GM23338 (cell line): Measurements from ENCODE around the gene ZC3H7A. TPM values are rescaled to one million over a fixed set of nuclear protein-coding genes. Genes with fewer than 3 reads are reported as not detected.

Experiments
- ATAC-seq: fragments of 200-7000 bp; cut with Tn5 transposase; 3 replicates; pipeline ENCODE4 v1.9.1; 2020
- DNase-seq: peaks from one replicate; pipeline ENCODE4 v3.0.0-alpha.2; 2015; ENCODE audit warnings: low spot score
- H2AFZ ChIP-seq: fragments of 200-600 bp; sonication (generic); 2 replicates; pipeline ENCODE4 v1.8.0; 2016; ENCODE audit warnings: antibody characterized with exemption, mild to moderate bottlenecking, moderate library complexity
- H3F3A ChIP-seq: fragments of 200-600 bp; sonication (generic); replicated peaks from 2 replicates; pipeline ENCODE4 v1.8.0; 2017; ENCODE audit warnings: antibody characterized with exemption, mixed run types, low read depth
- H3K27ac ChIP-seq: fragments of 200-600 bp; sonication (generic); 2 replicates; pipeline ENCODE4 v1.6.1; 2016; ENCODE audit warnings: low read depth
- H3K27me3 ChIP-seq: fragments of 200-600 bp; sonication (generic); 2 replicates; pipeline ENCODE4 v1.8.0; 2016; ENCODE audit warnings: mild to moderate bottlenecking, mixed run types, moderate library complexity; ENCODE audit not compliant: insufficient read depth
- H3K36me3 ChIP-seq: fragments of 200-600 bp; sonication (generic); 2 replicates; pipeline ENCODE4 v1.8.0; 2016; ENCODE audit warnings: mild to moderate bottlenecking; ENCODE audit not compliant: insufficient read depth
- H3K4me1 ChIP-seq: fragments of 200-600 bp; sonication (generic); 2 replicates; pipeline ENCODE4 v1.8.0; 2016; ENCODE audit warnings: mild to moderate bottlenecking, moderate library complexity; ENCODE audit not compliant: insufficient read depth
- H3K4me2 ChIP-seq: fragments of 200-600 bp; sonication (generic); 2 replicates; pipeline ENCODE4 v1.7.1; 2017; ENCODE audit warnings: mixed run types
- H3K4me3 ChIP-seq: fragments of 200-600 bp; sonication (generic); 2 replicates; pipeline ENCODE4 v1.6.1; 2016; ENCODE audit warnings: mixed run types
- H3K79me2 ChIP-seq: fragments of 200-600 bp; sonication (generic); replicated peaks from 2 replicates; pipeline ENCODE4 v1.8.0; 2017; ENCODE audit warnings: mild to moderate bottlenecking; ENCODE audit not compliant: insufficient read depth
- H3K9me2 ChIP-seq: fragments of 200-600 bp; sonication (generic); 2 replicates; pipeline ENCODE4 v1.8.0; 2017; ENCODE audit not compliant: insufficient read depth
- H4K20me1 ChIP-seq: fragments of 200-600 bp; sonication (generic); replicated peaks from 2 replicates; pipeline ENCODE4 v1.8.0; 2017; ENCODE audit warnings: mild to moderate bottlenecking; ENCODE audit not compliant: insufficient read depth
- H3K27ac Mint-ChIP-seq: 2 replicates; pipeline ENCODE4 v1.8.0; 2020; ENCODE audit warnings: inconsistent platforms, mild to moderate bottlenecking, moderate library complexity, mixed read lengths
- H3K27me3 Mint-ChIP-seq: 3 replicates; pipeline ENCODE4 v1.8.0; 2022; ENCODE audit warnings: low read depth, mild to moderate bottlenecking, moderate library complexity, mixed read lengths, inconsistent platforms; ENCODE audit not compliant: insufficient read depth, poor library complexity
- H3K36me3 Mint-ChIP-seq: 3 replicates; pipeline ENCODE4 v1.8.0; 2021; ENCODE audit warnings: low read depth, mild to moderate bottlenecking, inconsistent platforms, moderate library complexity, mixed read lengths
- H3K4me1 Mint-ChIP-seq: 3 replicates; pipeline ENCODE4 v1.8.0; 2020; ENCODE audit warnings: mild to moderate bottlenecking, inconsistent platforms, mixed read lengths
- H3K4me3 Mint-ChIP-seq: 3 replicates; pipeline ENCODE4 v1.8.0; 2021; ENCODE audit warnings: moderate library complexity, mild to moderate bottlenecking, inconsistent platforms, mixed read lengths
- H3K9me3 Mint-ChIP-seq: 3 replicates; pipeline ENCODE4 v1.8.0; 2020; ENCODE audit warnings: moderate library complexity, mild to moderate bottlenecking, inconsistent platforms, mixed read lengths
- CREB1 ChIP-seq: fragments of 250-450 bp; sonication (Bioruptor Pico); IDR thresholded peaks from 2 replicates; pipeline ENCODE4 v1.5.0; 2020; ENCODE audit warnings: low read depth, mild to moderate bottlenecking, moderate library complexity
- EZH2 ChIP-seq: fragments of 200-600 bp; sonication (generic); IDR thresholded peaks from one replicate; pipeline ENCODE4 v1.8.0; 2017; ENCODE audit warnings: antibody characterized with exemption, mild to moderate bottlenecking, low read depth; ENCODE audit not compliant: unreplicated experiment
- EZH2phosphoT487 ChIP-seq: fragments of 200-600 bp; sonication (generic); IDR thresholded peaks from one replicate; pipeline ENCODE4 v1.8.1; 2018; ENCODE audit warnings: antibody characterized with exemption; ENCODE audit not compliant: unreplicated experiment
- POLR2AphosphoS5 ChIP-seq: IDR thresholded peaks from 2 replicates; pipeline ENCODE4 v1.6.1; 2016; ENCODE audit warnings: antibody characterized with exemption, low read depth
- STAT1 ChIP-seq: IDR thresholded peaks from one replicate; pipeline ENCODE4 v1.6.1; 2016; ENCODE audit warnings: antibody characterized with exemption; ENCODE audit not compliant: unreplicated experiment
- ZNF331 ChIP-seq: fragments of 250-450 bp; sonication (Bioruptor Pico); IDR thresholded peaks from 2 replicates; pipeline ENCODE4 v1.5.0; 2020; ENCODE audit warnings: low read depth, mild to moderate bottlenecking, moderate library complexity
- polyA plus RNA-seq: library from polyadenylated mRNA; unstranded; fragments of >200 nt; fragmentation: Nextera tagmentation; extraction: Ambion mirVana; gene quantifications from 2 replicates; pipeline ENCODE4 v1.2.1, GENCODE V29; 2016
- total RNA-seq: library from RNA; depleted of rRNA; stranded (reverse); fragments of >200 nt; shearing (Covaris generic); gene quantifications from 2 replicates; pipeline ENCODE4 v1.2.3, GENCODE V29; 2014
- TF ChIP-seq, protein P1 (sequence below): fragments of 250-450 bp; sonication (Bioruptor Pico); IDR thresholded peaks from 2 replicates; pipeline ENCODE4 v1.5.0; 2020; ENCODE audit warnings: mild to moderate bottlenecking, moderate library complexity
- TF ChIP-seq, protein P2 (sequence below): IDR thresholded peaks from 2 replicates; pipeline ENCODE4 v1.6.1; 2016; ENCODE audit warnings: antibody characterized with exemption
- TF ChIP-seq, protein P3 (sequence below), 2 experiments: fragments of 200-600 bp in 1 of 2; sonication (generic) in 1 of 2; conservative IDR thresholded peaks; 2 replicates each; pipeline versions ENCODE4 v1.5.1 to v1.6.1; 2016 to 2017; ENCODE audit warnings: antibody characterized with exemption in 2 of 2, low read depth in 2 of 2, mild to moderate bottlenecking in 2 of 2, moderate library complexity in 1 of 2

ZC3H7A gene
- total and polyA plus RNA-seq, 2 experiments from 2014 or later: 32.7 to 42.2 TPM

DNA sequence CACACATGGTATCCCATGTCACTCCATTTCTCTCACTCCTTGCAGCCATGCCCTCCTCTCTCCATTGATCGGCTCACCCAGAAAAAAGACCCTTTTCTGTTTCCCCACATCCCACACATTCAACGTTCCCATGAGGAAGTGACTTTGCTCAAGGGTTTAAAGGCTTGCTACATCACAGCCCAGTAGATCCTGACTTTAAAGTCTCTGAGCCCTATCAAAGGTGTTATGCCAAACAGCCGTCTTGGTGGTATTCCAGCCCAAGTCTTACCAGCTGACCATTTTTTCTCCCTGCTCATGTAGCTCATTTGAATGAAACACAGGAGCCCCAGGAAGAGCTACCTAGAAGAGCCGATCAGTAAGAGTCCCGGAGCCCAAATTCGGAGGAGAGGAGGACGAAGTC lies 47.0 kb downstream of the ZC3H7A start:
- Histone ChIP-seq H3K9me2 (no peaks in the 10 kb centered on the region), H3K79me2 (no peaks in the 10 kb centered on the region), H3K27ac (no peak overlapping the region), H3K4me2 (no peak overlapping the region), H3K4me3 (no peak overlapping the region), H3K36me3 (peaks cover 21% of the 10 kb centered on the region), H3F3A (no peaks in the 10 kb centered on the region), H3K27me3 (no peaks in the 10 kb centered on the region), H3K4me1 (no peaks in the 10 kb centered on the region), H2AFZ (no peak overlapping the region), H4K20me1 (0 out of 2 replicates have a peak, but pooled peaks cover 2% of the 10 kb centered on the region)
- no peak overlapping the region for H3K4me3 Mint-ChIP-seq
- H3K36me3 Mint-ChIP-seq: peaks cover 36% of the 10 kb centered on the region
- peaks cover 3% of the 10 kb centered on the region; the same call in 2 of the 3 replicates for H3K4me1 Mint-ChIP-seq
- no peak overlapping the region for H3K27ac Mint-ChIP-seq
- no peak for ATAC-seq
- peaks cover 6% of the 10 kb centered on the region for H3K27me3 Mint-ChIP-seq
- DNase-seq: no peak
- no peaks in the 10 kb centered on the region for H3K9me3 Mint-ChIP-seq
- TF ChIP-seq ZNF331: no peak
- TF ChIP-seq, protein P1, sequence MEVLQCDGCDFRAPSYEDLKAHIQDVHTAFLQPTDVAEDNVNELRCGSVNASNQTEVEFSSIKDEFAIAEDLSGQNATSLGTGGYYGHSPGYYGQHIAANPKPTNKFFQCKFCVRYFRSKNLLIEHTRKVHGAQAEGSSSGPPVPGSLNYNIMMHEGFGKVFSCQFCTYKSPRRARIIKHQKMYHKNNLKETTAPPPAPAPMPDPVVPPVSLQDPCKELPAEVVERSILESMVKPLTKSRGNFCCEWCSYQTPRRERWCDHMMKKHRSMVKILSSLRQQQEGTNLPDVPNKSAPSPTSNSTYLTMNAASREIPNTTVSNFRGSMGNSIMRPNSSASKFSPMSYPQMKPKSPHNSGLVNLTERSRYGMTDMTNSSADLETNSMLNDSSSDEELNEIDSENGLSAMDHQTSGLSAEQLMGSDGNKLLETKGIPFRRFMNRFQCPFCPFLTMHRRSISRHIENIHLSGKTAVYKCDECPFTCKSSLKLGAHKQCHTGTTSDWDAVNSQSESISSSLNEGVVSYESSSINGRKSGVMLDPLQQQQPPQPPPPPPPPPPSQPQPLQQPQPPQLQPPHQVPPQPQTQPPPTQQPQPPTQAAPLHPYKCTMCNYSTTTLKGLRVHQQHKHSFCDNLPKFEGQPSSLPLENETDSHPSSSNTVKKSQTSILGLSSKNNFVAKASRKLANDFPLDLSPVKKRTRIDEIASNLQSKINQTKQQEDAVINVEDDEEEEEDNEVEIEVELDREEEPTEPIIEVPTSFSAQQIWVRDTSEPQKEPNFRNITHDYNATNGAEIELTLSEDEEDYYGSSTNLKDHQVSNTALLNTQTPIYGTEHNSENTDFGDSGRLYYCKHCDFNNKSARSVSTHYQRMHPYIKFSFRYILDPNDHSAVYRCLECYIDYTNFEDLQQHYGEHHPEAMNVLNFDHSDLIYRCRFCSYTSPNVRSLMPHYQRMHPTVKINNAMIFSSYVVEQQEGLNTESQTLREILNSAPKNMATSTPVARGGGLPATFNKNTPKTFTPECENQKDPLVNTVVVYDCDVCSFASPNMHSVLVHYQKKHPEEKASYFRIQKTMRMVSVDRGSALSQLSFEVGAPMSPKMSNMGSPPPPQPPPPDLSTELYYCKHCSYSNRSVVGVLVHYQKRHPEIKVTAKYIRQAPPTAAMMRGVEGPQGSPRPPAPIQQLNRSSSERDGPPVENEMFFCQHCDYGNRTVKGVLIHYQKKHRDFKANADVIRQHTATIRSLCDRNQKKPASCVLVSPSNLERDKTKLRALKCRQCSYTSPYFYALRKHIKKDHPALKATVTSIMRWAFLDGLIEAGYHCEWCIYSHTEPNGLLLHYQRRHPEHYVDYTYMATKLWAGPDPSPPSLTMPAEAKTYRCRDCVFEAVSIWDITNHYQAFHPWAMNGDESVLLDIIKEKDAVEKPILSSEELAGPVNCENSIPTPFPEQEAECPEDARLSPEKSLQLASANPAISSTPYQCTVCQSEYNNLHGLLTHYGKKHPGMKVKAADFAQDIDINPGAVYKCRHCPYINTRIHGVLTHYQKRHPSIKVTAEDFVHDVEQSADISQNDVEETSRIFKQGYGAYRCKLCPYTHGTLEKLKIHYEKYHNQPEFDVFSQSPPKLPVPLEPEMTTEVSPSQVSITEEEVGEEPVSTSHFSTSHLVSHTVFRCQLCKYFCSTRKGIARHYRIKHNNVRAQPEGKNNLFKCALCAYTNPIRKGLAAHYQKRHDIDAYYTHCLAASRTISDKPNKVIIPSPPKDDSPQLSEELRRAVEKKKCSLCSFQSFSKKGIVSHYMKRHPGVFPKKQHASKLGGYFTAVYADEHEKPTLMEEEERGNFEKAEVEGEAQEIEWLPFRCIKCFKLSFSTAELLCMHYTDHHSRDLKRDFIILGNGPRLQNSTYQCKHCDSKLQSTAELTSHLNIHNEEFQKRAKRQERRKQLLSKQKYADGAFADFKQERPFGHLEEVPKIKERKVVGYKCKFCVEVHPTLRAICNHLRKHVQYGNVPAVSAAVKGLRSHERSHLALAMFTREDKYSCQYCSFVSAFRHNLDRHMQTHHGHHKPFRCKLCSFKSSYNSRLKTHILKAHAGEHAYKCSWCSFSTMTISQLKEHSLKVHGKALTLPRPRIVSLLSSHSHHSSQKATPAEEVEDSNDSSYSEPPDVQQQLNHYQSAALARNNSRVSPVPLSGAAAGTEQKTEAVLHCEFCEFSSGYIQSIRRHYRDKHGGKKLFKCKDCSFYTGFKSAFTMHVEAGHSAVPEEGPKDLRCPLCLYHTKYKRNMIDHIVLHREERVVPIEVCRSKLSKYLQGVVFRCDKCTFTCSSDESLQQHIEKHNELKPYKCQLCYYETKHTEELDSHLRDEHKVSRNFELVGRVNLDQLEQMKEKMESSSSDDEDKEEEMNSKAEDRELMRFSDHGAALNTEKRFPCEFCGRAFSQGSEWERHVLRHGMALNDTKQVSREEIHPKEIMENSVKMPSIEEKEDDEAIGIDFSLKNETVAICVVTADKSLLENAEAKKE: no peak
- TF ChIP-seq CREB1: no peak
- TF ChIP-seq, protein P2, sequence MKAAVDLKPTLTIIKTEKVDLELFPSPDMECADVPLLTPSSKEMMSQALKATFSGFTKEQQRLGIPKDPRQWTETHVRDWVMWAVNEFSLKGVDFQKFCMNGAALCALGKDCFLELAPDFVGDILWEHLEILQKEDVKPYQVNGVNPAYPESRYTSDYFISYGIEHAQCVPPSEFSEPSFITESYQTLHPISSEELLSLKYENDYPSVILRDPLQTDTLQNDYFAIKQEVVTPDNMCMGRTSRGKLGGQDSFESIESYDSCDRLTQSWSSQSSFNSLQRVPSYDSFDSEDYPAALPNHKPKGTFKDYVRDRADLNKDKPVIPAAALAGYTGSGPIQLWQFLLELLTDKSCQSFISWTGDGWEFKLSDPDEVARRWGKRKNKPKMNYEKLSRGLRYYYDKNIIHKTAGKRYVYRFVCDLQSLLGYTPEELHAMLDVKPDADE: no peak
- TF ChIP-seq EZH2: no peak
- no peak for TF ChIP-seq STAT1
- no peak for TF ChIP-seq EZH2phosphoT487
- no peak for TF ChIP-seq POLR2AphosphoS5
- TF ChIP-seq, protein P3, sequence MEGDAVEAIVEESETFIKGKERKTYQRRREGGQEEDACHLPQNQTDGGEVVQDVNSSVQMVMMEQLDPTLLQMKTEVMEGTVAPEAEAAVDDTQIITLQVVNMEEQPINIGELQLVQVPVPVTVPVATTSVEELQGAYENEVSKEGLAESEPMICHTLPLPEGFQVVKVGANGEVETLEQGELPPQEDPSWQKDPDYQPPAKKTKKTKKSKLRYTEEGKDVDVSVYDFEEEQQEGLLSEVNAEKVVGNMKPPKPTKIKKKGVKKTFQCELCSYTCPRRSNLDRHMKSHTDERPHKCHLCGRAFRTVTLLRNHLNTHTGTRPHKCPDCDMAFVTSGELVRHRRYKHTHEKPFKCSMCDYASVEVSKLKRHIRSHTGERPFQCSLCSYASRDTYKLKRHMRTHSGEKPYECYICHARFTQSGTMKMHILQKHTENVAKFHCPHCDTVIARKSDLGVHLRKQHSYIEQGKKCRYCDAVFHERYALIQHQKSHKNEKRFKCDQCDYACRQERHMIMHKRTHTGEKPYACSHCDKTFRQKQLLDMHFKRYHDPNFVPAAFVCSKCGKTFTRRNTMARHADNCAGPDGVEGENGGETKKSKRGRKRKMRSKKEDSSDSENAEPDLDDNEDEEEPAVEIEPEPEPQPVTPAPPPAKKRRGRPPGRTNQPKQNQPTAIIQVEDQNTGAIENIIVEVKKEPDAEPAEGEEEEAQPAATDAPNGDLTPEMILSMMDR (conservative IDR thresholded peaks at IDR 0.05; ENCODE audit: low read depth in 2 of 2): no peak
